AML-193 (cell line): ENCODE measurements around the gene NAA80.
"Not testable (repeated sequence)": the region's sequence is repeated elsewhere in the genome, so short reads cannot be mapped to it uniquely, and the experiment has no call there.

ENCODE experiments used
- DNase-seq, 2 experiments: peaks; one replicate each; lab custom pipeline; 2025; lab: John Stamatoyannopoulos, UW

Gene NAA80

DNA sequence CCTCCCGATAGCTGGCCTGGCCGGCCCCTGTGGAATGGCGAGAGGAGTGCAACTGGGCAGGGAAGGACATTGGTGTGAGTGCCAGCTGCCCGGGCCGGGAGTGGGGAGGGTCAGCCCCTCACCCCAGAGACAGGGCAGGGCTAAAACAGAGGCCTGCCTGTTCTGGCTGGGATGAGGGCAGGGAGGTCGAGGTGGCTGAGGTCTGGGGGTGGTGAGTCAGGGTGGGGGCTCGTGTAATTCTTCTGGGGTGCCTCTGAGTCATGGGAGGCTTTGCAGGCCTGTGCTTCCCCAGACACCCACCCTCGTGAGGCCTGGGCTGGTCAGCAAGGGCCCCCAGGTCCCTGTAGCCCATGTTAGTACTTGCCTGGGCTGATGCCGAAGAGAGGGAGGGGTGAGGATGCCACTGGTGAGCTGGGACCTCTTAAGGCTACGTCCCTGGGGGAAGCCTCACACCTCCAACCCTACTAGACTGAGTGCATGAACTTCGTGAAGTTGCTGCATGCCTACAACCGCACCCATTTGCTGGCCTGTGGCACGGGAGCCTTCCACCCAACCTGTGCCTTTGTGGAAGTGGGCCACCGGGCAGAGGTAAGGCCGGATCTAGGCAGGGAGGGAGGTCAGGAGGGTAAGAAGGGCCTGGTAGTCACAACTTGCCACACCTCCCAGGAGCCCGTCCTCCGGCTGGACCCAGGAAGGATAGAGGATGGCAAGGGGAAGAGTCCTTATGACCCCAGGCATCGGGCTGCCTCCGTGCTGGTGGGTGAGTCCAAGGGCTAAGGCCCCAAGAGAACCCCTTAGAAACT is 28.6 kb downstream of the NAA80 start:
- no peak for DNase-seq

DNA sequence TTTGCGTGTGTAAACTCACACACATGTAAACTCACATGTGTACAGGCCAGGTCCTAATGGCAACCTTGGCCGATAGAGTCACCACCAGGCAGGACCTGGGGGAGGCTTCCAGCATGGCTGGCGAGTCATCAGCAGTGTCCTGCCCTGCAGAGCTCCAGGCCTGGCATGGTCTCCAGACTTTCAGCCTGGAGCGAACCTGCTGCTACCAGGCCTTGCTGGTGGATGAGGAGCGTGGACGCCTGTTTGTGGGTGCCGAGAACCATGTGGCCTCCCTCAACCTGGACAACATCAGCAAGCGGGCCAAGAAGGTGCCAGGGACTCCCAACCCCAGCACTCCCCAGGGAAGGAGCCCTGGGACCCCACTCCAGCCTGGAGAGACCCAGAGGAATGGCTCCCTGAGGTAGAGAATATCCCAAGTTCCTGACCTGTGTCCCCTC is 29.2 kb downstream of the NAA80 start:
- DNase-seq: no peak

DNA sequence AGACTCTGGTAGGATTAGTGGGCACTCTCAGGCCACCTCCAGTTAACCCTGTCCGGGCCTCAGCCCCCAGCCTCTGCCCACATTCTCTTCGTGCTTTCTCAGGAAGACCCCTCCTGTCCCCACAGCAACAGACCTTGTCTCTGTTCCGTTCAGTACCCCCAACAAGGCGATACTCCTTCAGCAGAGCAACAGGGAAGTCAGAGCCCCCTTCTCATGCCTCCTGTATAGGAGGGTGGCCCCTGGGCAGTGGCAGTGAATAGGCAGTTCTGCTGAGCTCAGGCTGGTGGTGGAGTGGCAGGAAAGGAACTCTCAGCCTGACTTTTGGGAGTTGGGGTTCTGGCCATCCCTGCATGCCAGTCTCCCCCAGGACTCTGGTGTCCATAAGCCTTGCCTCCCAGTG is 29.7 kb downstream of the NAA80 start:
- no peak for DNase-seq

DNA sequence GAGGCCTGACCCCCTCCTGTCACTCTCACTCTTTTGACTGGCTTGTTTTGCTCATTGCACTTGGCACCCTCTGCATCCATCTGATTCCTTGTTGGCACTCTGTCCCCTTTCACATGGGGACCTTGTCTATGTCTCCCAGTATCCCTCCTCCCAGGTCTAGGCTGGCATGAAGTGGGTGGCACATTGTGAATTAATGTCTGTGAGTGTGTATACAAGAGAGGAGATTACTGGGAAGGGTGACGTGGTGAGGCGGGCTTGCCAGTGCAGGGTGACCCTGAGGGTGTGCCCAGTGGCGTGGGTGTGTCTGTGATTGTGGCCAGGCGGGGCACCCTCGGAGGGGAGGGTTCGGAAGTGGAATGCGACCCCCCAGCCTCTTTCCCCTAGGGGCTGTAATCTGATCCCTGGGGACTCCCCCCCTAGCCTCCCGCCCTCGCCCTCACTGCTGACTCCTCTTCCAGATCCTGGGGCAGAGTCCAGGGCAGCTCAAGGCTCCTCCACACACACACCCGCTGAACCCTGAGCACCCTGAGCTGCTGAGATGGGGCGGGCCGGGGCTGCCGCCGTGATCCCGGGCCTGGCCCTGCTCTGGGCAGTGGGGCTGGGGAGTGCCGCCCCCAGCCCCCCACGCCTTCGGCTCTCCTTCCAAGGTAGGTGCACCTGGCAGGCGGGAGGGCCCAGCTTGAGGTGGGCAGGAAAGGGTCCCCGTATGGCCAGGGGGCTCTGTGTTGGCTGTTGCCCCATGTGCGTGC is 30.3 kb downstream of the NAA80 start, which contains the start of gene SEMA3B:
Gene SEMA3B, plus strand, starts transcription at position 445 of the 749 bp plus-strand sequence. Its CDS starts 94 bp downstream, at position 539.
- DNase-seq: no peak

DNA sequence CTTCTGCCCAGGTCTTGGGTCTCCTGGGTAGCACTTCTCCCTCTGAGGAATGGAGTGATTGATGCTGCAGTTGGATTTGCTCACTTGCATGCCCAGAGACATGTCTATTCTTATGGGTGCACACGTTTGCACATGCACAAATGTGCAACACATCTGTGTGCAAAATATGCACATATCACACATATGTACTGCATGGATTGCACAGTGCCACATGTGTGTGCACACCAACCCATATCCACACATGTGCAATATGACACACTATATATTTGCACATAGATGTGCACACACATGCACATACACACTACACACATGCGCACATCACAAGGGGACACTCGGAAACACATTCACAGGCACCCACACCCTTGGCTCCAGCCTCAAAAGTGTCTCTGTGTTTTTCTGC is 30.9 kb downstream of the NAA80 start:
- DNase-seq: no peak

DNA sequence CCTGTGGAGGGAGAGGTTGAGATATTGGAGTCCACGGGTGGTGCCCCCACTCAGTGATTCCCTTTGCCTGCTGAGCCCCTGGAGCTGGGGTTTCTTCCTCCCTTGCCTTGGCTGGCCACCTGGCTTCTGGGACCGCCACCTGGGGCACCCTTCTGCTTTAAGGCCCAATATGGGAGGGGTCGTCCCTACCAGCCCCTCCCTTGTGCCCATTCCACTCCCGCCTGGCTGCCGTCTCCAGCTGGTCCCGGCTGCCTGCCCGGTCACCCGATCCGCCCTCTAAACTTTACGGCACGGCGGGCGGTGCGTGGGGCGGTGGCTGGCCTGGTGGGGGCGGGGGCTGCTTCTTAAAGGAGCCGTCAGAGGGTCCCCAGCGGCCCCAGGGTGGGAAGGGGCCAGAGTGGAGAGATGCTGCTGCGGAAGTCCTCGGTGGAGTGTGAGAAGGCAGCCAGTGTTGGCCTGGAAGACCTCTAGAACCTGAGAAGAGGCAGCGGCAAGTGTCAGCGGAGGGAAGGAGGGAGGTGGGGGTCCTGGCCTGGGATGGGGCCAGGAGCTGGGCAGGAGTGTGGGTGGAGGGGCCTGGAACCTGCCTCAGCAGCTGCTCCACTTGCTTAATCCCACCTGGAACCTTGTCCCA is 31.8 kb downstream of the NAA80 start:
- no peak for DNase-seq

DNA sequence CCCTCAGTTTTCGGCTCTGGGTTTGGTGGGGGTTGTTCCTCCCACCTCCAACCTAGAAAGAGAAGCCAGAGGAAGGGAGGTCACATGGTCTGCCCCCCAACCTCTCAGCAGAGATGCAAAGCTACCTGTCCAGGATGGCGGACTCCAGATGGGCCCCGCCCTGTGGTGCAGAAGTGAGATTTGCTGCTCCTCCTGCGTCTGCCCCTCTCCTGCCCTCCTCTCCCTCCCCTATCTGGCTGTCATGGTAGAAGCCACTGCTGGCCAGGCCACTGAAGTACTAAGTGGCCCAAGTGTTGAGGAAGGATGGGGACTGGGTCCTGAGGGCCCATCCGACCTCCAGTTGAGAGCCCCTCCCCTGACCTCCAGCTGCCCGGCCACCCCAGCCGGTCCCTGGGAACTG is 32.4 kb downstream of the NAA80 start:
- DNase-seq: no peak

DNA sequence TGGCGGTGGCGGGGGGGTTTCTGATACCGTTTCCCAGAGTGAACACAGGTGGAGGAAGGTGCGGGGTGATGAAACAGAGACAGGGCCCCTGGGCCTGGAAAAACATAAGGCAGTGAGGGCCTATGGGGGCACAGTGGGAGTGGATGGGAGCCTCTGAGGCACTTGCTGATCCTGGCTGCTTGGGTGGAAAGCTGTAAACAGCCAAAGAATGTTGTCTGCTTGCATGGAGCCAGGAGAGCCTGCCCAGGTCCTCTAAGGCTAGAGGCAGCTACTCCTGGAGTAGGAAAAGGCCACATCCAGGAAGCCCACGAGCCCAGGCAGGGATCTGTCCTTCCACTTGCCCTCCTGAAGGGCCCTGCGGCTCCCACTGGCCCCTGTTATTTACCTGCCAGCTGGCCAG is 33.2 kb downstream of the NAA80 start:
- DNase-seq: no peak

DNA sequence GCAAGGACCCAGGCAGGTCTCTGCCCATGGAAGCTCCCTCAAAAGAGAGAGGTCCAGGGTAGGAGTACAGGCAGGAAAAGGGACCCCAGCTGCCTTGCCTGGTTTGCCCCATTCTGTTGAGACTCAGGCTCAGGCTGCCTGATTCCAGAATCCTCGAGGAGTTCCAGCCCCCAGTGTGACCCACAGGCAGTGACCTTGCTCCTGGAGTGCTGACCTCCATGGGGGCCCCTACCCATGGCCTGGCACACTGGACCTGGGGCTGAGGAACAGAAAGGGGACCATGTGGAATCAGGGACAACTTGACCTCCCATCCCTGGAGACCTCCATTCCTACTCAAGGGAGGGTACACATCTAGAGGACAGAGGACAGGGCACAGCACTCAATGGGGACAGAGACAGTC is 33.6 kb downstream of the NAA80 start:
- no peak for DNase-seq

DNA sequence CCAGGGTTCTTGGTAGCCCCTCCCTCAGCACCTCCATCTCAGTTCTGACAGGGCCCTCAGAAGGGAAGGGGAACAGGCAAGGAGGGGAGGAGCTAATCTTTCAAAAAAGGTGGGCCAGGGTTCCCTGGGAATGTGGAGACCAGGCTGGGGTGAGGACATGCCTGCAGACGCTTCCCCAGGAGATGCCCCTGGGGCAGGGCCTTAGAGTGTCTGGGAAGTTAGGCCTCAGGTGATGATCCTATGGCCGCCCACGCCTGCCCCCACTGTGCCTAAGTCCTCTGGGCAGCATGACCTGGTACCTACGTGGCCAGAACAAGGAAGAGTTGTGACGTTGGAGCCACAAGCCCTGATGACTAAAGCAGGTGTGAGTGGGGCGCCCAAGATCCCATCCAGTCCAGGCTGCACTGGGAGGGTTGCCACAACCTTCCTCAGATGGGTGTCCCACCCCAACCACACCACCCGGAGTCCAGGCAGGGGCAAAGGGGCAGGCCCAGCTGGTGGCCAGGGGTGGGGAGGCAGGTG is 34.2 kb downstream of the NAA80 start:
- DNase-seq: no peak

DNA sequence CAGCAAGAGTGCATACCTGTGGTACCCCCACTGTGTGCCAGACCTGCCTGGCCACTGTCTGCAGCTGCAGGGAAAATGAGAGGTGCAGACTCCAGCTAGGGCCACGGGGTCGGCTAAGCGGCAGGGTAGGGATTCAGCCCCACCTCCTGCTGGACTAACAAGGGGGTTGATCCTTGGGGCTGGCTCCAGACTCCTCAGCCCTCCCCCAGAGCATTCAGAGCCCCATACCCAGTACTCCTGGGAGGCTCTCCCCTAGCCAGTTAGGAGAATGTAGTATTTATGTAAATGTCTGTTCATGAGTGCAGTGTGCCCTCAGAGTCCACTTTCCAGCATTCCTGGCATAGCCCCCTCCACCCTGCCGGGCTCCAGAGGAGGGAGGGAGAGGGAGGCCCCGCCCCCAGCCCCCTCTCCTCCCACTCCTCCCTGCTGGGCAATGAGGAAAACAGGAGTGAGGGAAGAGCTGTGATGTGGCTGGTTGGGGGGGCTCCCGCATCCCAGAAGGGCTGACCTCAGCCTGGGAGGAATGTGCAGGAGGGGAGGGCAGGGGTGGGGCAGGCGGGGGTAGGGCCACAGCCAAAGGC is 34.7 kb downstream of the NAA80 start:
- DNase-seq: no peak

DNA sequence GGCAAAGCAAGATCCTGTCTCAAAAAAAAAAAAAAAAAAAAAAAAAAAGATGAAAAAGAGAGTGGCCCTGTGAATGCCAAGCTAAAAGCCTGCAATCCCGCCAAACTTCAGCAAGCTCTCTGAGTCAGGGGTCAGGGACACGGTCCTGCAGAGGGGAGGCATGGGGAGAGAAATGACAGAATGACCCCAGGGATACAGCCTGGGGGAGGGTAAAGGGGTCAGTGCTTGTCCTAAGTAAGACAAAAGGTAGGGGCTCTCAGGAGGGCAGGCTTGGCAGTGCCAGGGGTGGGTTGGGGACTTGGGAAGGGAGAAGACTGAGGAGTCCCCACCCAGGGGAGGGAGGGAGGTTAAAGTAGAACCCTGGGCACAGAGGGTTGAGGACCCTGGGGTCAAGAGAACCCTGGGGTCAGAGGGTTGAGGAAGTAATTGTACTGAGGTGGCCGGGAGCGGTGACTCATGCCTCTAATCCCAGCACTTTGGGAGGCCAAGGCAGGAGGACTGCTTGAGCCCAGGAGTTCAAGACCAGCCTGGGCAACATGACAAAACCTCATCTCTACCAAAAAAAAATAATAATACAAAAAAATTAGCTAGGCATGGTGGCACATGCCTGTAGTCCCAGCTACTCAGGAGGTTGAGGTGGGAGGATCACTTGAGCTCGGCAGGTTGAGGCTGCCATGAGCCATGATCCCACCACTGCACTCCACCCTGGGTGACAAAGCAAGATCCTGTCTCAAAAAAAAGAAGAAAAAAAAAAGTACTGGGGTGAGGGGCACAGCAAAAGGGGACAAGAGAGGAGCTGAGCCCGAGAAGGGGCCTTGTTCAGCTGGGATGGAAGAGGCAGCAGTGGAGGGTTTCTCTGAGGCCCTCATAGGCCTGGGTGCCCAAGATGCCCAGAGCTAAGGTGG is 35.5 kb downstream of the NAA80 start:
- DNase-seq: no peak

DNA sequence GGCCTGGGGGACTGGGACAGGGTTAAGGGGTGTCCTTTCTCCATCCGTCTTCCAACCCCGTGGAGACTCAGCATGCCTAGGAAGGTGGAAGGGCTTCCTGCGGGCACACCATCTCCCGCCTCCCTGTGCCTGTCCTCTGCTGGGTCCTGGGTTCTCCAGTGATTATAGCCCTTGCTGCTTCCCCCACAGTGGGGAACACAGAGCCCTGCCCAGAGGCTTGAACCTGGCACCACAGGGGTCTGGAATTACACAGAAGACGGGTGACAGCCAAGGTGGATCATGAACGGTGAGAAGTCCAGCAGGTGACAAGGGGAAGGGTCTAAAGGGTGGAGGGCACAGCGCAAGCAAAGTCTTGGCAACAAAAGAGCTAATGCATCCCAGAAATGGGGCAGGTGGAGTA is 36.4 kb downstream of the NAA80 start:
- DNase-seq: no peak

DNA sequence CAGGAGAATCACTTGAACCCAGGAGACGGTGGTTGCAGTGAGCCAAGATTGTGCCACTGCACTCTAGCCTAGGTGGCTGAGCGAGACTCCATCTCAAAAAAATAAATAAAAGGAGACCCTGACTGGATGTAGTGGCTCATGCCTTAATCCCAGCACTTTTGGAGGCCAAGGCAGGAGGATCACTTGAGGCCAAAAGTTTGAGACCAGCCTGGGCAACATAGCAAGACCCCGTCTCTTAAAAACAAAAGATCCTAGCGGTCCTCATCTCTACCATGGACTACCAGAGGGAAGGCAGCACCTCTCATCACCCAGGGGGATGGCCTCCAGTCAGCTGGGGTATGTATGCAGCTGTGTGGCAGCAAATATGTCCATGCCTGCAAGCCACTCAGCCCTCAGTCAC is 37.0 kb downstream of the NAA80 start:
- DNase-seq: not testable (repeated sequence)

DNA sequence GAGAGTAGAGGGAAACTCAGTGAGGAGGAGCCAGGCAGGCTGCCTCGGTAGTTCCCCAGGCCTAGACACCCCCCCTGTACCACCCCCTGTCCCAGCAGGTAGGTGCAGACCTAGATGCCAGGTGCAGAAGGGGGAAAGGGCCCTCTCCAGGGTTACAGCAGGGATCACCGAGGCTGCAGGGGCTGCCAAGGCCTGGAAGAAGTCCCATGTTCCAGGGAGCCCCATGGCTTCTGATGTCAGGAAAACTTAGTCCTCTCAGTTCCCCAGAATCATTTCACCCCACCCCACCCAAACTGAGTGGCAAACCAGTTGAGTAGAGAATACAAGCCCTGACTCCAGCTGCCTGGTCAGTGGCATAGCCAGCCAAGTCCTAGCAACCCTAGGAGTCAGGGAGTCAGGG is 37.7 kb downstream of the NAA80 start:
- DNase-seq: no peak

DNA sequence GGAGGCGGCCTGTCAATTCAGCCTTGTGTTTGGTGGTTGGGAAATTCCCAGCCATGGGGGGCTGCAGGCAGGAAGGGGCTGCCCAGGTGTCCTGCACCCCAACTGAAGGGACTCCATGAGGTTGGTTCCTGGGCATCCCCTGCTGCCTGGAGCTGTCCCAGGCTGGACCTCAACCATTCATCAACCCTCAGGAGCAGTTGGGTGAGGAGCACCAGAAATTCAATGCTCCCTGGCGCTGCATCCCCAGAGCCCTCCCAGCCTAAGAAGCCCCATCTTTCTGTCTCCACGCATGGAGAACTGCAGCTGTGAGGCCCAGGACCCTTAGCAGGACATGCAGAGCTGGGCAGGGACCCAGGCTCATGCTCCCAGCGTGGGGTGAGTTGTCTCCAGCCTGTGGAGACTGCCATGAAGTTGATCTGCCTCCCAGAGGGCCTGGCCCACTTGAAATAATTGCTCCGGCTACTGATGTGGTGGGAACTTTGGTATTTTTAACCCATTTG is 38.2 kb downstream of the NAA80 start:
- no peak for DNase-seq

DNA sequence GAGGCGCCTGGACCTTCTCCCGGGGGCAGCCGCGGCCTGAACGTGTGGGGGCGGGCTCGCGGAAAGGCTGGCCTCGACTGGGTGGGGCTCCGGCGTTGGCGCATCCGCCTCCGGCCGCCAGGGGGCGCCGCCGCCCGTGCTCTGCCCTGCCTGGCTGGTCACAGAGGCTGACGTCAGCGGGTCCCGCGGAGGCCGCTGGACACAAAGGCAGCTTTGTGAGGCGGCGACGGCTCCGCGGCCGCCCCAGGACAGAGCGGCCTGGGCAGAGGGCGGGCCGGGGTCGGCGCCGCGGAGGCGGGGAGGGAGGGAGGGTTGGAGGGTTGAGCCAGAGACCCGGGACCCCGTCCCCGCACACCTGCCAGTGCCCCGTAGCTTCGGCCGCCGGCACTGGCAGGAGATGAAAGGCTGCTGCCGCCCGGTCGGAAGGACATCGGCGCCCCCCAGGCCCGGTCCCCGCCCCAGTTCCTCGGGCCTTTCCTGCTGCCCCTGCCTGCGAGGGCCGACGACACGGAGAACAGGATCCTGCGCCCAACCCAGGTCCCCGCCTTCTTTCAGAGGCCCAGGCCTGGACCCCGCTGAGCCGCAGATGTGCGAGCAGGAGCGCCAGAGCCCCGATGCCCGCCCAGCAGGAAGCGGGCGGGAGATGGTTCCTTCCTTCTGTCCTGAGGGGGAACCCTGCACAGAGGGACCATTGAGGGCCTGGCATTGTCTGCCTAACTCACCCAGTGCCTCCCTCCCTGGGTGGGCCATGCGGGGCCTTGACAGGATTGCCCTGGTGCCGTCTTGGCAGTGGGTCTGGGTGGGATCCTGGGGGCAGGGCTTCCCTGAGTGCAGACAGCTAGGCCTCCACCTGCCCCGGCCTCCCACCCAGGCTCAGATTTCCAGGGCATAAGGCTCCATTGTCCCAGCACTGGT is 38.9 kb downstream of the NAA80 start:
- DNase-seq: peak; percentile 88 to 91

DNA sequence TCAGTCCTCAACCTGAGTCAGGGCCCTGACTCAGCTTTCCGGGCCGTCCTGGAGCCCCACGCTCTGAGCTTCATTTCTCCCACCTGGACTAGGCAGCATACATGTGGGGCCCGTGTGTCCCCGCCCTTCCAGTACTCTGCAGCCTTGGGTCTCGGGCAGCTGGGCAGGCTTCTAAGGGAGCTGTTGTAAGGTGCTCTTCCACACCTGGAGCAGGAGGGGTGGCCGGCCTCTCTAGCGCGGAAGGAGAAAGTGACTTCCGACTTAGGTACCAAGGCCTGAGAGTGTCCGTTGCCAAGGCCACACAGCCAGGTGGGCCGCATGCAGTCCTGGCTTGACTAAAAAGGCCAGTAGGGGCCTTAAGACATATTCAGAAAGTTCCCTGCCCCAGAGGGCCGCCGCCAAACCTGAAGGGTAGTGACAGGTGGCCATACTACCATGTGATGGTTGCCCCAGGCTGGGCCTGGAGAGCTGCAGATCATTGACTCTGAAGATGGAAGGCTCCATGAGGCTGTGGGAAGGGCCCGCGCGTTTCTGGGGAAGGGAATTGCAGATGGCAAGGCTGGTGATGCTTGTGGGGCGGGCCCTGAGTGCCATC is 39.7 kb downstream of the NAA80 start:
- DNase-seq: no peak

DNA sequence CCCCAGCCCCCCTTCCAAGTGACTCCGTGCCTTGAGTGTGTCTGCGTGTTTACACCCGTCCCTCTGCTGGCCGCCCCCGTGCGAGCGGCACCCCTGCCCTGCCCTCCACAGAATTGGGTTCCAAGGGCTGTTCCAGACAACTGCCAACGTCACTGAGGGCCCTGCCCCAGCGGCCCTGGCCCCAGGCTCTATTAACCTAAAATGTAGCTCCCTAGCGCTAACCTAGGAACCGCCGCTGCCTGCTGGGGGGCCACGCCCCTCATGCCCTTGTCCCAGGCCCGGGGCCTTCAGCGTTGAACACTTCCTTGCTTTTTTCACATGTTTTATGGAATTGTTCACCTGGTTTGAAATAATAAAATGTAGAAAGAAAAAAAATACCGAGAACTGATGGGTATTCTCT is 40.2 kb downstream of the NAA80 start:
- DNase-seq: no peak
